Liver (tissue), 9 donors: Measurements from ENCODE around the gene CELF4. TPM values are rescaled to one million over a fixed set of nuclear protein-coding genes. Genes with fewer than 3 reads are reported as not detected.

Experiments used
- DNase-seq: peaks from one replicate; pipeline ENCODE4 v3.0.0-alpha.2; 2017; ENCODE audit warnings: low spot score
- H3K27ac ChIP-seq, 2 donors: one replicate each; pipeline ENCODE4 v1.7.0; 2013; ENCODE audit warnings: inconsistent platforms in 2 of 2, low read length in 2 of 2, control low read depth in 1 of 2, low read depth in 1 of 2, mild to moderate bottlenecking in 1 of 2
- H3K27me3 ChIP-seq, 4 donors: one replicate each; pipeline versions ENCODE4 v1.6.1 to v1.7.0; 2013; ENCODE audit warnings: low read length in 3 of 4, inconsistent platforms in 1 of 4, mild to moderate bottlenecking in 1 of 4, moderate library complexity in 1 of 4; ENCODE audit not compliant: control insufficient read depth in 4 of 4, insufficient read depth in 4 of 4
- H3K36me3 ChIP-seq, 4 donors: one replicate each; pipeline versions ENCODE4 v1.6.1 to v1.7.0; 2013; ENCODE audit warnings: low read length in 3 of 4, mild to moderate bottlenecking in 3 of 4, low read depth in 1 of 4, moderate library complexity in 1 of 4; ENCODE audit not compliant: control insufficient read depth in 4 of 4, insufficient read depth in 3 of 4
- H3K4me1 ChIP-seq, 4 donors: one replicate each; pipeline versions ENCODE4 v1.6.1 to v1.7.0; 2013; ENCODE audit warnings: low read length in 3 of 4, mild to moderate bottlenecking in 3 of 4, moderate library complexity in 1 of 4; ENCODE audit not compliant: control insufficient read depth in 4 of 4, insufficient read depth in 4 of 4
- H3K4me3 ChIP-seq, 3 donors: one replicate each; pipeline versions ENCODE4 v1.6.1 to v1.7.0; 2013; ENCODE audit warnings: low read length in 3 of 3, control low read depth in 1 of 3, low read depth in 1 of 3, mild to moderate bottlenecking in 1 of 3
- H3K9ac ChIP-seq, 2 donors: one replicate each; pipeline ENCODE4 v1.7.0; 2013; ENCODE audit warnings: low read length in 2 of 2, mild to moderate bottlenecking in 2 of 2, moderate library complexity in 2 of 2, control low read depth in 1 of 2, low read depth in 1 of 2
- H3K9me3 ChIP-seq, 4 donors: one replicate each; pipeline versions ENCODE4 v1.6.1 to v1.7.0; 2013; ENCODE audit warnings: low read length in 3 of 4; ENCODE audit not compliant: control insufficient read depth in 4 of 4
- CTCF ChIP-seq: fragments of 150-350 bp; IDR thresholded peaks from 2 replicates; pipeline ENCODE4 v1.5.1; 2017; ENCODE audit warnings: improper control_type of control experiment, low read depth, low read length; ENCODE audit not compliant: missing input control
- EGR1 ChIP-seq, 2 donors: IDR thresholded peaks; 2 replicates each; pipeline ENCODE4 v1.6.1; 2016 to 2018; ENCODE audit warnings: antibody characterized with exemption in 2 of 2, low read depth in 2 of 2
- FOXA1 ChIP-seq: IDR thresholded peaks from 2 replicates; pipeline ENCODE4 v1.6.1; 2016; ENCODE audit warnings: antibody characterized with exemption
- FOXA2 ChIP-seq: IDR thresholded peaks from 2 replicates; pipeline ENCODE4 v1.6.1; 2016; ENCODE audit warnings: antibody characterized with exemption
- GABPA ChIP-seq, 2 donors: IDR thresholded peaks in 1 of 2; conservative IDR thresholded peaks in 1 of 2; 2 replicates each; pipeline ENCODE4 v1.6.1; 2016; ENCODE audit warnings: antibody characterized with exemption in 2 of 2, mild to moderate bottlenecking in 1 of 2, moderate library complexity in 1 of 2
- HNF4A ChIP-seq, 2 donors: conservative IDR thresholded peaks; 2 replicates each; pipeline ENCODE4 v1.6.1; 2016; ENCODE audit warnings: antibody characterized with exemption in 2 of 2, mild to moderate bottlenecking in 2 of 2
- HNF4G ChIP-seq: IDR thresholded peaks from 2 replicates; pipeline ENCODE4 v1.6.1; 2016; ENCODE audit warnings: antibody characterized with exemption
- JUND ChIP-seq, 2 donors: IDR thresholded peaks; 2 replicates each; pipeline ENCODE4 v1.6.1; 2016; ENCODE audit warnings: antibody characterized with exemption in 2 of 2
- NR2F2 ChIP-seq: IDR thresholded peaks from 2 replicates; pipeline ENCODE4 v1.6.1; 2016; ENCODE audit warnings: antibody characterized with exemption
- RAD21 ChIP-seq, 2 donors: IDR thresholded peaks; 2 replicates each; pipeline ENCODE4 v1.6.1; 2016; ENCODE audit warnings: antibody characterized with exemption in 2 of 2, mild to moderate bottlenecking in 2 of 2
- RXRA ChIP-seq, 2 donors: IDR thresholded peaks; 2 replicates each; pipeline ENCODE4 v1.6.1; 2017 to 2018; ENCODE audit warnings: antibody characterized with exemption in 2 of 2, mild to moderate bottlenecking in 1 of 2
- SP1 ChIP-seq: IDR thresholded peaks from 2 replicates; pipeline ENCODE4 v1.6.1; 2018; ENCODE audit warnings: antibody characterized with exemption, mild to moderate bottlenecking
- TAF1 ChIP-seq: conservative IDR thresholded peaks from 2 replicates; pipeline ENCODE4 v1.6.1; 2016; ENCODE audit warnings: antibody characterized with exemption, mild to moderate bottlenecking
- YY1 ChIP-seq: IDR thresholded peaks from 2 replicates; pipeline ENCODE4 v1.6.1; 2016; ENCODE audit warnings: antibody characterized with exemption, mild to moderate bottlenecking
- ZBTB33 ChIP-seq: IDR thresholded peaks from 2 replicates; pipeline ENCODE4 v1.6.1; 2016; ENCODE audit warnings: antibody characterized with exemption
- WGBS: extraction: QIAGEN DNeasy Blood & Tissue Kit; methylation state at CpG from one replicate; pipeline ENCODE4 v1.1.7; 2013; 5-methylcytosine and 5-hydroxymethylcytosine counted together
- polyA plus RNA-seq, 2 donors: library from polyadenylated mRNA; stranded (reverse) in 1 of 2; unstranded in 1 of 2; fragments of 200-250 nt in 1 of 2; fragments of >200 nt in 1 of 2; fragmentation: Nextera tagmentation in 1 of 2; extraction: Ambion mirVana in 1 of 2; gene quantifications; one replicate each; pipeline versions ENCODE4 v1.2.1 to v1.2.3, GENCODE V29; 2013 to 2015
- total RNA-seq, 2 donors: library from RNA; depleted of rRNA; stranded (reverse); fragments of >200 nt; gene quantifications; one replicate each; pipeline ENCODE4 v1.2.3, GENCODE V29; 2014
- TF ChIP-seq, protein P1 (sequence below): IDR thresholded peaks from 2 replicates; pipeline ENCODE4 v1.6.1; 2016; ENCODE audit warnings: antibody characterized with exemption
- TF ChIP-seq, protein P2 (sequence below): IDR thresholded peaks from 2 replicates; pipeline ENCODE4 v1.6.1; 2016; ENCODE audit warnings: antibody characterized with exemption, mild to moderate bottlenecking
- TF ChIP-seq, protein P3 (sequence below): IDR thresholded peaks from 2 replicates; pipeline ENCODE4 v1.6.1; 2016; ENCODE audit warnings: antibody characterized with exemption
- donor health status: healthy.
- donor health status: healthy.
- donor health status: healthy.
- donor health status: healthy.
- donor health status: healthy.

The CELF4 gene
- total and polyA plus RNA-seq, 4 donors = 0.08 to 0.28 (median 0.21) TPM; not detected in 1

- no peak overlapping the region for H3K4me3 ChIP-seq
- no peaks in the 10 kb centered on the region for H3K4me1 ChIP-seq
- no peaks in the 10 kb centered on the region for H3K36me3 ChIP-seq
- no peak overlapping the region for H3K9ac ChIP-seq
- TF ChIP-seq CTCF = no peak
- TF ChIP-seq YY1 = no peak
- TF ChIP-seq, protein P1, sequence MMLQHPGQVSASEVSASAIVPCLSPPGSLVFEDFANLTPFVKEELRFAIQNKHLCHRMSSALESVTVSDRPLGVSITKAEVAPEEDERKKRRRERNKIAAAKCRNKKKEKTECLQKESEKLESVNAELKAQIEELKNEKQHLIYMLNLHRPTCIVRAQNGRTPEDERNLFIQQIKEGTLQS = no peak
- 84% methylated on average over 8 of the region's 8 CpGs for WGBS
- H3K9me3 ChIP-seq = no peaks in the 10 kb centered on the region
- no peaks in the 10 kb centered on the region for H3K27me3 ChIP-seq
- no peak overlapping the region for H3K27ac ChIP-seq
- no peak for DNase-seq
These were observed 233.4 kb downstream of the CELF4 start for GRCh38 chr18:37332219-37332618.

DNA sequence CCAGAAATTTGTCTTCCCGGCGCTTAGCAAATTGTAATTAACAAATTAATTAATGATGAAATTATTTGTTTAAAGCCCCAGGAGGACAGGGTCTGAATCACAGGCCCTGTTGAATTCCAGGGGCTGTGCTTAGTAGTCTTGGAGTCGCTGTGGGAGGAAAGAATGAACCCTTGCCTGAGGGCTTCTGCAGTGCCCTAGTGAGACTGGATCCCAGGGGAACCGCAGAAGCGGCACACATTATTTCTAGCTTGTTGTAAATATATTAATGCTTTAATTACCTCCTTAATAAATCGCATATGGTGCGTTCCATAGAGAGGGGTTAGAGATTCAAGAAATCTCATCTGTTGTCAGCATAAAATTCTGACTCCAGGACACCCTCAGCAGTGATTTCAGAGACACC, 235.4 kb downstream of the CELF4 start:
- Histone ChIP-seq H3K9ac (no peak overlapping the region), H3K27ac (no peak overlapping the region), H3K36me3 (no peaks in the 10 kb centered on the region), H3K9me3 (no peaks in the 10 kb centered on the region), H3K4me1 (no peaks in the 10 kb centered on the region), H3K4me3 (no peak overlapping the region), H3K27me3 (no peaks in the 10 kb centered on the region)
- DNase-seq = no peak
- 73% methylated on average over 7 of the region's 7 CpGs for WGBS
- TF ChIP-seq RXRA (IDR thresholded peaks at IDR 0.05) (no peak), HNF4A (conservative IDR thresholded peaks at IDR 0.05) (no peak), CTCF (no peak), RAD21 (IDR thresholded peaks at IDR 0.05) (no peak), YY1 (no peak), FOXA1 (no peak), GABPA (IDR thresholded peaks at IDR 0.05 in 1 of 2, conservative IDR thresholded peaks at IDR 0.05 in 1 of 2) (no peak), TAF1 (no peak), JUND (IDR thresholded peaks at IDR 0.05) (no peak), NR2F2 (no peak), EGR1 (IDR thresholded peaks at IDR 0.05; ENCODE audit: low read depth in 2 of 2) (no peak), FOXA2 (no peak), SP1 (no peak), HNF4G (no peak), ZBTB33 (no peak)
- TF ChIP-seq, protein P1 = no peak
- TF ChIP-seq, protein P2, sequence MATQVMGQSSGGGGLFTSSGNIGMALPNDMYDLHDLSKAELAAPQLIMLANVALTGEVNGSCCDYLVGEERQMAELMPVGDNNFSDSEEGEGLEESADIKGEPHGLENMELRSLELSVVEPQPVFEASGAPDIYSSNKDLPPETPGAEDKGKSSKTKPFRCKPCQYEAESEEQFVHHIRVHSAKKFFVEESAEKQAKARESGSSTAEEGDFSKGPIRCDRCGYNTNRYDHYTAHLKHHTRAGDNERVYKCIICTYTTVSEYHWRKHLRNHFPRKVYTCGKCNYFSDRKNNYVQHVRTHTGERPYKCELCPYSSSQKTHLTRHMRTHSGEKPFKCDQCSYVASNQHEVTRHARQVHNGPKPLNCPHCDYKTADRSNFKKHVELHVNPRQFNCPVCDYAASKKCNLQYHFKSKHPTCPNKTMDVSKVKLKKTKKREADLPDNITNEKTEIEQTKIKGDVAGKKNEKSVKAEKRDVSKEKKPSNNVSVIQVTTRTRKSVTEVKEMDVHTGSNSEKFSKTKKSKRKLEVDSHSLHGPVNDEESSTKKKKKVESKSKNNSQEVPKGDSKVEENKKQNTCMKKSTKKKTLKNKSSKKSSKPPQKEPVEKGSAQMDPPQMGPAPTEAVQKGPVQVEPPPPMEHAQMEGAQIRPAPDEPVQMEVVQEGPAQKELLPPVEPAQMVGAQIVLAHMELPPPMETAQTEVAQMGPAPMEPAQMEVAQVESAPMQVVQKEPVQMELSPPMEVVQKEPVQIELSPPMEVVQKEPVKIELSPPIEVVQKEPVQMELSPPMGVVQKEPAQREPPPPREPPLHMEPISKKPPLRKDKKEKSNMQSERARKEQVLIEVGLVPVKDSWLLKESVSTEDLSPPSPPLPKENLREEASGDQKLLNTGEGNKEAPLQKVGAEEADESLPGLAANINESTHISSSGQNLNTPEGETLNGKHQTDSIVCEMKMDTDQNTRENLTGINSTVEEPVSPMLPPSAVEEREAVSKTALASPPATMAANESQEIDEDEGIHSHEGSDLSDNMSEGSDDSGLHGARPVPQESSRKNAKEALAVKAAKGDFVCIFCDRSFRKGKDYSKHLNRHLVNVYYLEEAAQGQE = no peak
- TF ChIP-seq, protein P3, sequence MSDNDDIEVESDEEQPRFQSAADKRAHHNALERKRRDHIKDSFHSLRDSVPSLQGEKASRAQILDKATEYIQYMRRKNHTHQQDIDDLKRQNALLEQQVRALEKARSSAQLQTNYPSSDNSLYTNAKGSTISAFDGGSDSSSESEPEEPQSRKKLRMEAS = no peak
